Breast epithelium (tissue), 3 donors: Measurements from ENCODE around the gene SORCS3.

Source experiments
- CTCF ChIP-seq, 3 donors: fragments of 450-650 bp; IDR thresholded peaks; one replicate each; pipeline ENCODE4 v1.5.1; 2016 to 2017; ENCODE audit warnings: antibody characterized with exemption in 3 of 3, mild to moderate bottlenecking in 3 of 3, moderate library complexity in 3 of 3
- POLR2AphosphoS5 ChIP-seq, 3 donors: sonication (generic); formaldehyde crosslinking; IDR thresholded peaks; one replicate each; pipeline ENCODE4 v1.6.1; 2017; ENCODE audit warnings: antibody characterized with exemption in 3 of 3

- no peak for TF ChIP-seq CTCF (IDR thresholded peaks at IDR 0.05)
- TF ChIP-seq POLR2AphosphoS5 (IDR thresholded peaks at IDR 0.05) = no peak
Observed at GRCh38 chr10:105195831-105196230, 554.7 kb downstream of the SORCS3 start.
